ENCODE measurements around the gene SYTL2.

The SYTL2 gene

DNA sequence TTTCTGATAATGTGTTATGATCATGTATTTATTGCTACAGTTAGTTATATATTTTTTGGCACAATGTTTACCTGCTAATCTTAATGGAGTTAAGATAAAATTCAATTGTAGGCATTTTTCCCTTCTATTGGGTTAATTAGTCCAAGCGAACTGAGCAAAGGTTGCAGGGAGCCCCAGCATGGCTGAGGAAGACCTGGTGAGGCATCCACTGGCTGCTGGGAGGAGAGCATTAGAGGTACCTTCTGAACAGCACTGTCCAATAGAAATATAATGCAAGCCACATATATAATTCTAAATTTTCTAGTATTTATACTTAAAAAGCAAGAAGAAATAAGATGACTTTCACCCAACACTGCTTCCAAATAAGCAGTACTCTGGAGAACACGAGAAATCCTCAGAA, 163.9 kb downstream of the SYTL2 start:
- no peak for DNase-seq
